CD4-positive, alpha-beta T cell (primary cell): ENCODE measurements around the gene HIC1. TPM values are rescaled to one million over a fixed set of nuclear protein-coding genes. Genes with fewer than 3 reads are reported as not detected.

Experiments used
- ATAC-seq: fragments of 200-7000 bp; cut with Tn5 transposase; one replicate; pipeline ENCODE4 v1.10.0; 2022; ENCODE audit warnings: mild to moderate bottlenecking; ENCODE audit not compliant: poor library complexity
- CTCF ChIA-PET: fragments of 350-600 bp; sonication (Branson Sonifier 250); formaldehyde crosslinking; loops from one replicate; lab custom pipeline; 2021; ENCODE audit warnings: antibody characterized with exemption, inconsistent platforms; lab: Charles Lee
- POLR2A ChIA-PET: fragments of 350-600 bp; sonication (Branson Sonifier 250); formaldehyde crosslinking; loops from one replicate; lab custom pipeline; 2021; ENCODE audit warnings: antibody characterized with exemption, inconsistent platforms; lab: Charles Lee
- DNase-seq, 14 experiments: peaks; one replicate each; pipeline ENCODE4 v3.0.0-alpha.2; 2013 to 2020; ENCODE audit warnings: mixed read lengths in 2 of 14
- H3K27ac ChIP-seq, 2 donors: one replicate each; pipeline versions ENCODE4 v1.5.1 to v1.7.0; 2013; ENCODE audit warnings: low read length in 2 of 2, low read depth in 1 of 2, mild to moderate bottlenecking in 1 of 2
- H3K27me3 ChIP-seq, 2 experiments: 1 replicate in 1 of 2; 2 replicates in 1 of 2; pipeline versions ENCODE4 v1.6.1 to v1.7.0; 2013; ENCODE audit warnings: low read length in 2 of 2, control low read depth in 1 of 2, mild to moderate bottlenecking in 1 of 2, moderate library complexity in 1 of 2; ENCODE audit not compliant: insufficient read depth in 2 of 2, control insufficient read depth in 1 of 2
- H3K36me3 ChIP-seq: one replicate; pipeline ENCODE4 v1.6.1; 2013; ENCODE audit warnings: low read length, control low read depth; ENCODE audit not compliant: insufficient read depth
- H3K4me1 ChIP-seq: one replicate; pipeline ENCODE4 v1.6.1; 2013; ENCODE audit warnings: low read length, control low read depth; ENCODE audit not compliant: insufficient read depth
- H3K4me3 ChIP-seq: one replicate; pipeline ENCODE4 v1.5.1; 2013; ENCODE audit warnings: mild to moderate bottlenecking, low read length, moderate library complexity
- H3K9me3 ChIP-seq, 2 experiments: 1 replicate in 1 of 2; 2 replicates in 1 of 2; pipeline versions ENCODE4 v1.6.1 to v1.7.0; 2013; ENCODE audit warnings: low read length in 2 of 2, mild to moderate bottlenecking in 2 of 2, control low read depth in 1 of 2, moderate library complexity in 1 of 2; ENCODE audit not compliant: control insufficient read depth in 1 of 2, insufficient read depth in 1 of 2
- H3K27ac Mint-ChIP-seq: one replicate; pipeline ENCODE4 v1.8.0; 2020; ENCODE audit warnings: mixed read lengths
- H3K27me3 Mint-ChIP-seq: one replicate; pipeline ENCODE4 v1.8.0; 2021; ENCODE audit warnings: mixed read lengths
- H3K36me3 Mint-ChIP-seq: one replicate; pipeline ENCODE4 v1.8.0; 2021; ENCODE audit warnings: low read depth, mixed read lengths
- H3K4me1 Mint-ChIP-seq: one replicate; pipeline ENCODE4 v1.8.0; 2021; ENCODE audit warnings: low read depth, mixed read lengths
- H3K4me3 Mint-ChIP-seq: one replicate; pipeline ENCODE4 v1.8.0; 2020; ENCODE audit warnings: mild to moderate bottlenecking, mixed read lengths
- H3K9me3 Mint-ChIP-seq: one replicate; pipeline ENCODE4 v1.8.0; 2020; ENCODE audit warnings: mixed read lengths
- intact Hi-C, 2 experiments: fragments of 100-400 bp; cut with DNase I in 1 of 2; cut with micrococcal nuclease in 1 of 2; formaldehyde crosslinking; loops; one replicate each; pipeline versions ENCODE4 v1.15.1 to v1.9.0; 2023 to 2025; cut with DNase I, micrococcal nuclease
- total RNA-seq, 174 experiments: library from RNA in 2 of 174; stranded (reverse) in 2 of 174; gene quantifications; one replicate each; pipeline ENCODE4 v1.2.3 and lab custom pipeline; 2021 to 2026
- TF ChIP-seq, protein P1 (sequence below): fragments of 200-600 bp; IDR thresholded peaks from one replicate; pipeline ENCODE4 v1.8.0; 2022; ENCODE audit warnings: antibody characterized with exemption, mild to moderate bottlenecking

Gene HIC1
- total RNA-seq, 2 experiments from 2014 or later, result 2.4 to 3.0 TPM

DNA sequence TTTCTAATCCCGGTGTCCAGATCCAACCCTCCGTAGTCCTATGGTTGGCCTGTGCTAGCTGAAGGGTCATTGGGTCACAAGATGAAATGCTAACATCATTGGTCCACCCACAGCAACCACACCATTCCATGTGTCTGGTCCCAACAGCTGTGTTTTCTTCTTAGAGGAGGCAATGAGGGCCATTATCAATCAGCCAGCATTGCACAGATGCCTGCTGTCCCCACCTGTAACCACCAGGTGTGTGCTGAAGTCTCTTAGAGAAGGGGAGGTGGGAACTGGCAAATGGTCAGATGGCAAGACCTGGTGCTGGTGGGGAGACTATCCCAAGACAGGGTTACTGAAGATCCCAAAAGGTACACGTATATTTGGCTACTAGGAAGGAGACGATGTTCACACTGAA is 37.4 kb downstream of the HIC1 start:
- ATAC-seq (no peak), DNase-seq (no peak)
- intact Hi-C loops, result no loop called here
- ChIA-PET CTCF (no interaction called here), POLR2A (no interaction called here)
- H3K4me3 ChIP-seq, result no peak overlapping the region
- no peaks in the 10 kb centered on the region for H3K9me3 Mint-ChIP-seq
- no peak overlapping the region for H3K27ac Mint-ChIP-seq
- H3K9me3 ChIP-seq, result no peaks in the 10 kb centered on the region
- H3K36me3 Mint-ChIP-seq, result peaks cover 24% of the 10 kb centered on the region
- peaks cover 39% of the 10 kb centered on the region for H3K4me1 ChIP-seq
- no peaks in the 10 kb centered on the region for H3K27me3 ChIP-seq
- peak overlapping the region; percentile 39 for H3K4me3 Mint-ChIP-seq
- H3K27me3 Mint-ChIP-seq, result no peaks in the 10 kb centered on the region
- no peak overlapping the region for H3K27ac ChIP-seq
- TF ChIP-seq, protein P1, sequence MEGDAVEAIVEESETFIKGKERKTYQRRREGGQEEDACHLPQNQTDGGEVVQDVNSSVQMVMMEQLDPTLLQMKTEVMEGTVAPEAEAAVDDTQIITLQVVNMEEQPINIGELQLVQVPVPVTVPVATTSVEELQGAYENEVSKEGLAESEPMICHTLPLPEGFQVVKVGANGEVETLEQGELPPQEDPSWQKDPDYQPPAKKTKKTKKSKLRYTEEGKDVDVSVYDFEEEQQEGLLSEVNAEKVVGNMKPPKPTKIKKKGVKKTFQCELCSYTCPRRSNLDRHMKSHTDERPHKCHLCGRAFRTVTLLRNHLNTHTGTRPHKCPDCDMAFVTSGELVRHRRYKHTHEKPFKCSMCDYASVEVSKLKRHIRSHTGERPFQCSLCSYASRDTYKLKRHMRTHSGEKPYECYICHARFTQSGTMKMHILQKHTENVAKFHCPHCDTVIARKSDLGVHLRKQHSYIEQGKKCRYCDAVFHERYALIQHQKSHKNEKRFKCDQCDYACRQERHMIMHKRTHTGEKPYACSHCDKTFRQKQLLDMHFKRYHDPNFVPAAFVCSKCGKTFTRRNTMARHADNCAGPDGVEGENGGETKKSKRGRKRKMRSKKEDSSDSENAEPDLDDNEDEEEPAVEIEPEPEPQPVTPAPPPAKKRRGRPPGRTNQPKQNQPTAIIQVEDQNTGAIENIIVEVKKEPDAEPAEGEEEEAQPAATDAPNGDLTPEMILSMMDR, result no peak
- H3K4me1 Mint-ChIP-seq, result peaks cover 54% of the 10 kb centered on the region
- H3K36me3 ChIP-seq, result peaks cover 3% of the 10 kb centered on the region

DNA sequence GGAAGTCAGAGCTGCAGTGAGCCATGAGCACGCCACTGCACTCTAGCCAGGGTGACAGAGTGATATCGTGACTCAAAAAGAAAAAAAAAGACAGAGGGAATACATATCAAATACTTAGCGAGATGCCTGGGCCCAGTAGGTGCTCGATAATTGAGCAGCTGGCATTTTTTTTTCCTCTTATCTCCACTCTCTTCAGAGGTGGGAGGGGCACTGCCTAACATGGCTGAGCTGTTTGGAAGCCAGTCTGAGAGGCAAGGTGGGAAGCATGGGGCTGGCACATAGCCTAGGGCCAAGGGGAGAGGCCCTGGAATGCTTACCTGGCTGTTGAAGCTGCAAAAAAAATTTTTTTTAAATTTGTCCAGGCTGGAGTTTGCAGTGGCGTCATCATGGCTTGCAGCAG is 38.4 kb downstream of the HIC1 start:
- TF ChIP-seq, protein P1, result no peak
- no peak for DNase-seq
- Histone ChIP-seq H3K4me3 (no peak overlapping the region), H3K27me3 (no peaks in the 10 kb centered on the region), H3K9me3 (no peaks in the 10 kb centered on the region), H3K27ac (no peak overlapping the region), H3K4me1 (peaks cover 28% of the 10 kb centered on the region), H3K36me3 (peaks cover 3% of the 10 kb centered on the region)
- Mint-ChIP-seq H3K4me3 (peak overlapping the region; percentile 18), H3K27ac (no peak overlapping the region), H3K27me3 (no peaks in the 10 kb centered on the region), H3K4me1 (peaks cover 43% of the 10 kb centered on the region), H3K9me3 (no peaks in the 10 kb centered on the region), H3K36me3 (peaks cover 21% of the 10 kb centered on the region)
- no peak for ATAC-seq
- intact Hi-C loops, result no loop called here
- ChIA-PET POLR2A (interaction anchor here (0.6 kb wide), 1 partner anchor 128 kb away, joined by 3 read pairs; no protein-coding TSS in a partner anchor), CTCF (interaction anchor here (1.6 kb wide), 1 partner anchor 152 kb away, joined by 6 read pairs; no protein-coding TSS in a partner anchor)

- intact Hi-C loops, result no loop called here
- TF ChIP-seq, protein P1, result no peak
- H3K4me3 ChIP-seq, result no peak overlapping the region
- peaks cover 20% of the 10 kb centered on the region for H3K36me3 Mint-ChIP-seq
- H3K27ac Mint-ChIP-seq, result no peak overlapping the region
- no peaks in the 10 kb centered on the region for H3K9me3 ChIP-seq
- H3K27me3 ChIP-seq, result no peaks in the 10 kb centered on the region
- peaks cover 14% of the 10 kb centered on the region for H3K4me1 ChIP-seq
- no peak for DNase-seq
- H3K27ac ChIP-seq, result no peak overlapping the region
- H3K9me3 Mint-ChIP-seq, result no peaks in the 10 kb centered on the region
- H3K4me1 Mint-ChIP-seq, result peaks cover 26% of the 10 kb centered on the region
- ChIA-PET POLR2A (no interaction called here), CTCF (interaction anchor here (1.6 kb wide), 1 partner anchor 150 kb away, joined by 6 read pairs; no protein-coding TSS in a partner anchor)
- no peak for ATAC-seq
- no peaks in the 10 kb centered on the region for H3K27me3 Mint-ChIP-seq
- H3K4me3 Mint-ChIP-seq, result no peak overlapping the region
- peaks cover 3% of the 10 kb centered on the region for H3K36me3 ChIP-seq
Observed at GRCh38 chr17:2094891-2095535, 40.1 kb downstream of the HIC1 start.
